Progenitor cell of endocrine pancreas (in vitro differentiated cells): ENCODE results near the gene C1QL4. TPM values are rescaled to one million over a fixed set of nuclear protein-coding genes. Genes with fewer than 3 reads are reported as not detected.

ENCODE experiments used
- DNase-seq: peaks from one replicate; pipeline ENCODE4 v3.0.0; 2021; ENCODE audit warnings: low spot score; ENCODE audit not compliant: unreplicated experiment
- H3K27ac Mint-ChIP-seq: 2 replicates; pipeline ENCODE4 v1.8.0; 2021; ENCODE audit warnings: mild to moderate bottlenecking, moderate library complexity, mixed read lengths
- H3K27me3 Mint-ChIP-seq: 2 replicates; pipeline ENCODE4 v1.8.0; 2021; ENCODE audit warnings: mixed read lengths
- H3K36me3 Mint-ChIP-seq: 2 replicates; pipeline ENCODE4 v1.8.0; 2022; ENCODE audit warnings: mixed read lengths; ENCODE audit not compliant: insufficient read depth
- H3K4me1 Mint-ChIP-seq: 2 replicates; pipeline ENCODE4 v1.8.0; 2021; ENCODE audit warnings: low read depth, mixed read lengths
- H3K4me3 Mint-ChIP-seq: 2 replicates; pipeline ENCODE4 v1.8.0; 2021; ENCODE audit warnings: low read depth, mild to moderate bottlenecking, moderate library complexity, mixed read lengths
- H3K9me3 Mint-ChIP-seq: 2 replicates; pipeline ENCODE4 v1.8.0; 2021; ENCODE audit warnings: low read depth, mixed read lengths
- CTCF ChIP-seq: fragments of 200-600 bp; sonication (generic); IDR thresholded peaks from one replicate; pipeline ENCODE4 v1.5.0; 2021; ENCODE audit warnings: antibody characterized with exemption, mild to moderate bottlenecking; ENCODE audit not compliant: unreplicated experiment
- total RNA-seq: library from RNA; stranded (reverse); gene quantifications from 2 replicates; pipeline ENCODE4 v1.2.1, GENCODE V29; 2021

C1QL4 gene
- total RNA-seq, 1 donor from 2014 or later: 0.79 TPM

DNA sequence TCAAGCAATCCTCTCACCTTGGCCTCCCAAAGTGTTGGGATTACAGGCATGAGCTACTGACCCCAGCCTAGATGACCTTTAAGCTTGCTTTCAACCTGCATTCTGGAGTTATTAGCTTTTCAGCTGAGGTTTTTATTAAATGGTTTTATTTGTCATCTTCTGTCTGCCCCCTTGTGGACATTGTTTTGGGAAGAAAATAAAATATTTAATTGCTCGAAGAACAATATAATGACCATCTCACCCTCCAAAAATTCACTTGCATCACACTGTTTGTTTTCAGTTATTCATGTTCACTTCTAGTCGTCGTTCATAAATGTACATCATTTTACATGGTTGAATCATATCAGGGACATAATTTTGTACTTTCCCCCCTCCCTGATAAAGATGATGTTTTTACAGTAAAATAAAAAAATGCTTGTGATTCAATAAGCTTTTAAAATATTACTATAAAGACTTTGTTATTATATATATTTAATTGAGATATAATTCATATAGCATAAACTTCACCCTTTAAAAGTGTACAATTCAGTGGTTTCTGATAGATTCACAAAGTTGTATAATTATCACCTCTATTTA, 20.2 kb upstream of the C1QL4 start:
- Mint-ChIP-seq H3K4me1 (peaks cover 10% of the 10 kb centered on the region), H3K27ac (no peak overlapping the region), H3K4me3 (no peak overlapping the region), H3K27me3 (no peaks in the 10 kb centered on the region), H3K9me3 (no peaks in the 10 kb centered on the region), H3K36me3 (peaks cover 4% of the 10 kb centered on the region)
- peak; percentile 53 for TF ChIP-seq CTCF
- no peak for DNase-seq

DNA sequence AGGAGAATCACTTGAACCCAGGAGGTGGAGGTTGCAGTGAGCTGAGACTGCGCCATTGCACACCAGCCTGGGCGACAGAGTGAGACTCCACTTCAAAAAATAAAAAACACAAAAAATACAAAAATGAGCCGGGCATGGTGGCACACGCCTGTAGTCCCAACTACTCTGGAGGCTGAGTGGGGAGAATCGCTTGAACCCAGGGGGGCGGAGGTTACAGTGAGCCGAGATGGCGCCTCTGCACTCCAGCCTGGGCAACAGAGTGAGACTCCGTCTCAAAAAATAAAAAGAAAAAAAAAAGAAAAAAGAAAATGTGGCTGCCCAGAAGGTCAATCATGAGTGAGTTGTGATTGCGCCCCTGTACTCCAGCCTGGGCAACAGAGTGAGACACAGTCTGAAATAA, 18.9 kb upstream of the C1QL4 start:
- Mint-ChIP-seq H3K9me3 (no peaks in the 10 kb centered on the region), H3K4me3 (no peak overlapping the region), H3K27ac (no peak overlapping the region), H3K27me3 (no peaks in the 10 kb centered on the region), H3K4me1 (peaks cover 10% of the 10 kb centered on the region), H3K36me3 (peaks cover 7% of the 10 kb centered on the region)
- DNase-seq: no peak
- no peak for TF ChIP-seq CTCF

- Mint-ChIP-seq H3K36me3 (peaks cover 9% of the 10 kb centered on the region), H3K4me1 (peaks cover 16% of the 10 kb centered on the region), H3K4me3 (no peak overlapping the region), H3K27me3 (no peaks in the 10 kb centered on the region), H3K9me3 (no peaks in the 10 kb centered on the region), H3K27ac (no peak overlapping the region)
- TF ChIP-seq CTCF: no peak
- no peak for DNase-seq
Measured at GRCh38 chr12:49352351-49352750, 15.4 kb upstream of the C1QL4 start.

- TF ChIP-seq CTCF: no peak
- Mint-ChIP-seq H3K4me1 (peaks cover 27% of the 10 kb centered on the region), H3K4me3 (peak overlapping the region; percentile 52), H3K9me3 (no peaks in the 10 kb centered on the region), H3K27me3 (no peaks in the 10 kb centered on the region), H3K27ac (no peak overlapping the region), H3K36me3 (peaks cover 9% of the 10 kb centered on the region)
- DNase-seq: no peak
Measured at GRCh38 chr12:49349266-49349665, 12.3 kb upstream of the C1QL4 start.

DNA sequence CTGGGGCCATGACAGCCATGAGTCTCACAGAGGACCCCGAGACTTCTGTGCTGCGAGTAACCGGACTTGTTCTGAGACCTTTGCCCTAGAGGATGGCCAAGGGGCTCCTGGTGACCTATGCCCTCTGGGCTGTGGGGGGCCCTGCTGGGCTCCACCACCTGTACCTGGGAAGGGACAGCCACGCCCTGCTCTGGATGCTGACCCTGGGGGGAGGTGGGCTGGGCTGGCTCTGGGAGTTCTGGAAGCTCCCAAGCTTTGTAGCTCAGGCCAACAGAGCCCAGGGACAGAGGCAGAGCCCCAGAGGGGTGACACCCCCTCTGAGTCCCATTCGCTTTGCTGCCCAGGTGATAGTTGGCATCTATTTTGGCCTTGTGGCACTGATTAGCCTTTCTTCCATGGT, 11.8 kb upstream of the C1QL4 start:
- peaks cover 27% of the 10 kb centered on the region for H3K4me1 Mint-ChIP-seq
- H3K27me3 Mint-ChIP-seq: no peaks in the 10 kb centered on the region
- H3K36me3 Mint-ChIP-seq: peaks cover 9% of the 10 kb centered on the region
- no peak for TF ChIP-seq CTCF
- DNase-seq: no peak
- H3K4me3 Mint-ChIP-seq: peak overlapping the region; percentile 80
- no peak overlapping the region for H3K27ac Mint-ChIP-seq
- H3K9me3 Mint-ChIP-seq: no peaks in the 10 kb centered on the region
